Measurements from ENCODE around the gene SASH1.
"Not testable (repeated sequence)": the region's sequence is repeated elsewhere in the genome, so short reads cannot be mapped to it uniquely, and the experiment has no call there.

The SASH1 gene

GRCh38 chr6:148389917-148390316, 47.3 kb downstream of the SASH1 start:
- TF ChIP-seq CTCF (IDR thresholded peaks at IDR 0.05; ENCODE audit: insufficient read depth, missing control alignments): no peak
- DNase-seq (ENCODE audit: insufficient read length, low spot score) (no peak), FAIRE-seq (no peak)

GRCh38 chr6:148392127-148392526, 49.5 kb downstream of the SASH1 start:
- DNase-seq (ENCODE audit: insufficient read length, low spot score); FAIRE-seq: not testable (repeated sequence)

- FAIRE-seq: no peak
- no peak for TF ChIP-seq CTCF (IDR thresholded peaks at IDR 0.05; ENCODE audit: insufficient read depth, missing control alignments)
- DNase-seq (ENCODE audit: insufficient read length, low spot score): no peak
Observed at GRCh38 chr6:148392671-148393070, 50.0 kb downstream of the SASH1 start.

- DNase-seq (ENCODE audit: insufficient read length, low spot score) (no peak), FAIRE-seq (no peak)
- no peak for TF ChIP-seq CTCF (IDR thresholded peaks at IDR 0.05; ENCODE audit: insufficient read depth, missing control alignments)
Observed at GRCh38 chr6:148395583-148396101, 53.0 kb downstream of the SASH1 start.

GRCh38 chr6:148396411-148396810, 53.8 kb downstream of the SASH1 start:
- FAIRE-seq: no peak
- no peak for TF ChIP-seq CTCF (IDR thresholded peaks at IDR 0.05; ENCODE audit: insufficient read depth, missing control alignments)
- no peak for DNase-seq (ENCODE audit: insufficient read length, low spot score)

- DNase-seq (ENCODE audit: insufficient read length, low spot score): no peak
- no peak for FAIRE-seq
- no peak for TF ChIP-seq CTCF (IDR thresholded peaks at IDR 0.05; ENCODE audit: insufficient read depth, missing control alignments)
Observed at GRCh38 chr6:148396926-148397325, 54.3 kb downstream of the SASH1 start.

- no peak for FAIRE-seq
- no peak for DNase-seq (ENCODE audit: insufficient read length, low spot score)
- no peak for TF ChIP-seq CTCF (IDR thresholded peaks at IDR 0.05; ENCODE audit: insufficient read depth, missing control alignments)
Observed at GRCh38 chr6:148398244-148398643, 55.6 kb downstream of the SASH1 start.

GRCh38 chr6:148398678-148399077, 56.0 kb downstream of the SASH1 start:
- FAIRE-seq: no peak
- DNase-seq (ENCODE audit: insufficient read length, low spot score): no peak
- no peak for TF ChIP-seq CTCF (IDR thresholded peaks at IDR 0.05; ENCODE audit: insufficient read depth, missing control alignments)
